ENCODE data around the gene CMTM7. TPM values are rescaled to one million over a fixed set of nuclear protein-coding genes. Genes with fewer than 3 reads are reported as not detected.
"Not testable (repeated sequence)": the region's sequence is repeated elsewhere in the genome, so short reads cannot be mapped to it uniquely, and the experiment has no call there.

CMTM7 gene
- total RNA-seq, 1 experiment from 2014 or later = 131 TPM

DNA sequence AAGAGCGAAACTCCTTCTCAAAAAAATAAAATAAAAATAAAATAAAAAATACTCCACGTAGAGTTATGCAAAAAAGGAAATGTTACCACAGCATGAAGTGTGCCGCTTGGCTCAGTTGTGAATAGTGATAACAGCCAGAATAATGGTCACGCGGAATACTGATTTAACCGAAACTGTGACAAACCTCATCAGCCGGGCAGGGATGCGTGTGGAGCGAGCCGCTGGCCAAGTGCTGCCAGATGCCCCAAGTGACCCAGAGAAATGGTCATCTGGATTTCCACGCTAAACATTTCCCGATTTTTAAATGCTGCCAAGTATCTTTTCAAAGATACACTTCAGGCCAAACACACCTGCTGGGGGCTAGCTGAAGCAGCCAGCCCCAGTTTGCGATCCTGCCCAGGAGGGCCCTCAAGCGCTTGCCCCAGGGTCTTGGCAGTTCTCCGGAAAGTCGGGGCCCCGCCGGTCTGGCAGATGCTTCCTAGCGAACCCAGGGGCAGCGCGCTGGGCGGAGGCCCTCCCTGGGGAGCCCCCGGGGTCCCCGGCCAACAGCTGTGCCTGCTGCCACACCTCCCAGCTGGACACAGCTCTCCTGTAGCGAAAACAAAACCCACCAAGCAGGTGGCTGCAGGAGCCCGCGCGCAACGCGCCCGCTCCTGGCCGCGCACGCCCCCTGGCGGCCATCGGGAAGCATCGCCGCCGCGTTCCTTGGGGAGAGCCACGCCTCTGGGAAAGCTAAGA, 75.8 kb downstream of the CMTM7 start:
- BruUV-seq (replicated peaks) = no TSS peak
- TF ChIP-seq, protein P1, sequence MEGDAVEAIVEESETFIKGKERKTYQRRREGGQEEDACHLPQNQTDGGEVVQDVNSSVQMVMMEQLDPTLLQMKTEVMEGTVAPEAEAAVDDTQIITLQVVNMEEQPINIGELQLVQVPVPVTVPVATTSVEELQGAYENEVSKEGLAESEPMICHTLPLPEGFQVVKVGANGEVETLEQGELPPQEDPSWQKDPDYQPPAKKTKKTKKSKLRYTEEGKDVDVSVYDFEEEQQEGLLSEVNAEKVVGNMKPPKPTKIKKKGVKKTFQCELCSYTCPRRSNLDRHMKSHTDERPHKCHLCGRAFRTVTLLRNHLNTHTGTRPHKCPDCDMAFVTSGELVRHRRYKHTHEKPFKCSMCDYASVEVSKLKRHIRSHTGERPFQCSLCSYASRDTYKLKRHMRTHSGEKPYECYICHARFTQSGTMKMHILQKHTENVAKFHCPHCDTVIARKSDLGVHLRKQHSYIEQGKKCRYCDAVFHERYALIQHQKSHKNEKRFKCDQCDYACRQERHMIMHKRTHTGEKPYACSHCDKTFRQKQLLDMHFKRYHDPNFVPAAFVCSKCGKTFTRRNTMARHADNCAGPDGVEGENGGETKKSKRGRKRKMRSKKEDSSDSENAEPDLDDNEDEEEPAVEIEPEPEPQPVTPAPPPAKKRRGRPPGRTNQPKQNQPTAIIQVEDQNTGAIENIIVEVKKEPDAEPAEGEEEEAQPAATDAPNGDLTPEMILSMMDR (IDR thresholded peaks at IDR 0.05; ENCODE audit: unreplicated experiment) = peak; percentile 97
- intact Hi-C loops (cut with micrococcal nuclease; ENCODE audit: unreplicated experiment) = loop anchor here (1.0 to 10.0 kb wide), 5 partner anchors 45 to 290 kb away; no protein-coding TSS in a partner anchor
- no peak overlapping the region for H3K27ac Mint-ChIP-seq (ENCODE audit: unreplicated experiment)
- peaks cover 61% of the 10 kb centered on the region for H3K36me3 Mint-ChIP-seq (ENCODE audit: insufficient read depth, unreplicated experiment)
- H3K27me3 Mint-ChIP-seq (ENCODE audit: unreplicated experiment) = no peaks in the 10 kb centered on the region
- CTCF ChIA-PET = interaction anchor here (0.8 to 1.3 kb wide), 7 partner anchors 45 to 93 kb away, joined by 3 to 7 read pairs (median 4); partner anchors contain the start of gene CMTM7
- H3K9me3 Mint-ChIP-seq (ENCODE audit: low read depth, unreplicated experiment) = peaks cover 3% of the 10 kb centered on the region
- H3K4me3 Mint-ChIP-seq (ENCODE audit: low read depth, unreplicated experiment) = no peak overlapping the region
- peaks cover 33% of the 10 kb centered on the region for H3K4me1 Mint-ChIP-seq (ENCODE audit: low read depth, unreplicated experiment)
- DNase-seq = peak; percentile 83

DNA sequence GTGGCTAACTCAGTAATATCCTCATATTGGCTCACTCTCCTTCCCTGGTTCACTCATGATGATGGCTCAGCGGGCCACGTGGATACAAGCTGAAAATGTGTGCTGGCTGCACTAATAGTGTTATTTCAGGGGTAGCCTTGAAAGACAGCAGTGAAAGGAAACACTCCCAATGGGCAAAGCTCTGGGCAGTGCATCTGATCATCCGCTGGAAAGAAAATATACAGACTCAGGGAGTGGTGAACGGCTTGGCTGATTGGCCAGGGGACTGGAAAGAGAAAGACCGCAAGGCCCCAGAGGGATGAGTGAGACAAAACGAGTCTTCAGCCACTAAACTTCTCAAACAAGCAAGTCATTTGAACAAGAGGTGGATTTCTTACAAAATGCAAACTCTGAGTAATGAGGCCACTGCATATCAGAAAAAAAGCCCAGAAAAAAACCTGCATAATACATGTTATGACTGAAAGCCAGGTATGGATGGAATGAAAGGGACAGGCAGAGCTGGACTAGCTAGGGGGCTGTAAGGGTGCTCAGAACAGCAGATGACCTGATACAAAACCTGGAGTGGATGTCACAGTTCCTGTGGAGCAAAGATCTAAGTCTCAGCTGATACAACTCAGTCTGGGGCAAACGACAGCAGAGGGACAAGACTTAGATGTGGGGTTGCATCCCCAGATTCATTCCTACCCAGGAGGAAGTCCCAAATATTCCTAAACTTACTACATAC, 77.7 kb downstream of the CMTM7 start:
- Mint-ChIP-seq H3K27me3 (ENCODE audit: unreplicated experiment) (no peaks in the 10 kb centered on the region), H3K4me3 (ENCODE audit: low read depth, unreplicated experiment) (peak overlapping the region; percentile 38), H3K4me1 (ENCODE audit: low read depth, unreplicated experiment) (peaks cover 33% of the 10 kb centered on the region), H3K9me3 (ENCODE audit: low read depth, unreplicated experiment) (peaks cover 3% of the 10 kb centered on the region), H3K36me3 (ENCODE audit: insufficient read depth, unreplicated experiment) (peaks cover 79% of the 10 kb centered on the region), H3K27ac (ENCODE audit: unreplicated experiment) (peak overlapping the region; percentile 68)
- CTCF ChIA-PET = interaction anchor here (0.6 to 1.9 kb wide), 11 partner anchors 16 to 387 kb away, joined by 3 to 8 read pairs (median 3); no protein-coding TSS in a partner anchor
- intact Hi-C loops (cut with micrococcal nuclease; ENCODE audit: unreplicated experiment) = loop anchor here (5.0 to 10.0 kb wide), 3 partner anchors 62 to 292 kb away; no protein-coding TSS in a partner anchor
- TF ChIP-seq, protein P1 (IDR thresholded peaks at IDR 0.05; ENCODE audit: unreplicated experiment) = no peak
- BruUV-seq (replicated peaks) = no TSS peak
- peak; percentile 17 for DNase-seq

DNA sequence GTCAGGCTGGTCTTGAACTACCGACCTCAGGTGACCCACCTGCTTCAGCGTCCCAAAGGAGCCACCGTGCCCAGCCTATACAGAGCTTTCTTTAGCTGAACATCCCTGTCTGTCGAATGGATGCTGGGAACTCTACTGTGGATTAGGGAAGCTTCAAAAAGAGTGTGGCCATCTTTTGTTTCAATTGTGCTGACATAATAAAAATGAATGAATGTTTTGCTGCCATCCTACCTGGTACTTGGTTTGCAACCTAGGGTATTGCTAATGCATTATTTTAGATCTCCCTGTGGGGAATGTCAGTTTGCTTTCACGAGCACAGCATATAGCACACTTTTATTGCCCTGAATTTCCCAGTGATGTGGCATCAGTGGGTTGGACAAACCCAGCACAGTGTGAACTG, 78.7 kb downstream of the CMTM7 start:
- CTCF ChIA-PET = interaction anchor here (0.6 to 1.9 kb wide), 10 partner anchors 15 to 231 kb away, joined by 3 to 8 read pairs (median 3); no protein-coding TSS in a partner anchor
- Mint-ChIP-seq H3K27ac (ENCODE audit: unreplicated experiment) (peak overlapping the region; percentile 68), H3K36me3 (ENCODE audit: insufficient read depth, unreplicated experiment) (peaks cover 81% of the 10 kb centered on the region), H3K9me3 (ENCODE audit: low read depth, unreplicated experiment) (peaks cover 3% of the 10 kb centered on the region), H3K4me1 (ENCODE audit: low read depth, unreplicated experiment) (peaks cover 33% of the 10 kb centered on the region), H3K27me3 (ENCODE audit: unreplicated experiment) (no peaks in the 10 kb centered on the region), H3K4me3 (ENCODE audit: low read depth, unreplicated experiment) (no peak overlapping the region)
- intact Hi-C loops (cut with micrococcal nuclease; ENCODE audit: unreplicated experiment) = no loop called here
- no TSS peak for BruUV-seq (replicated peaks)
- TF ChIP-seq, protein P1 (IDR thresholded peaks at IDR 0.05; ENCODE audit: unreplicated experiment) = no peak
- no peak for DNase-seq

DNA sequence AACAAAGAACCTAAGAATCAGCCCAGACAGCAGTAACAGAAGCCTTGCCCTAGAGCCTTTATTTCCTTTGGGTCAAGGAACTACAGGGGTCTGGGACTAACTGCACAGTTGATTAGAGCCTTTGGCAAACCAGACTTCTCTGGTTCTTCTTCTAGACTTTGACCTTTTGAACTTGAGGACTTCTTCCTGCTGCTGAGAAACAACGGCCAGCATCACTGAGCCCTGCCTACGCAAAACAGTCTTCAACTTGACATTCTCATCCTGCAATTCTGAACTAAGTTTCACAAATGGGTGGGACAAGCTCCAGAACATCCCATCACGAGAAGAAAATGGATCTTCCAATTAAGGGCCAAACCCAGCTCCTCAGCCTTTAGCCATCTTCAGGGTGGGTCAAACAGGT, 79.6 kb downstream of the CMTM7 start:
- no peaks in the 10 kb centered on the region for H3K27me3 Mint-ChIP-seq (ENCODE audit: unreplicated experiment)
- TF ChIP-seq, protein P1 (IDR thresholded peaks at IDR 0.05; ENCODE audit: unreplicated experiment) = no peak
- intact Hi-C loops (cut with micrococcal nuclease; ENCODE audit: unreplicated experiment) = no loop called here
- H3K9me3 Mint-ChIP-seq (ENCODE audit: low read depth, unreplicated experiment) = peaks cover 3% of the 10 kb centered on the region
- H3K4me3 Mint-ChIP-seq (ENCODE audit: low read depth, unreplicated experiment) = no peak overlapping the region
- DNase-seq = no peak
- CTCF ChIA-PET = no interaction called here
- peak overlapping the region; percentile 68 for H3K27ac Mint-ChIP-seq (ENCODE audit: unreplicated experiment)
- peaks cover 72% of the 10 kb centered on the region for H3K36me3 Mint-ChIP-seq (ENCODE audit: insufficient read depth, unreplicated experiment)
- no TSS peak for BruUV-seq (replicated peaks)
- H3K4me1 Mint-ChIP-seq (ENCODE audit: low read depth, unreplicated experiment) = peaks cover 33% of the 10 kb centered on the region

DNA sequence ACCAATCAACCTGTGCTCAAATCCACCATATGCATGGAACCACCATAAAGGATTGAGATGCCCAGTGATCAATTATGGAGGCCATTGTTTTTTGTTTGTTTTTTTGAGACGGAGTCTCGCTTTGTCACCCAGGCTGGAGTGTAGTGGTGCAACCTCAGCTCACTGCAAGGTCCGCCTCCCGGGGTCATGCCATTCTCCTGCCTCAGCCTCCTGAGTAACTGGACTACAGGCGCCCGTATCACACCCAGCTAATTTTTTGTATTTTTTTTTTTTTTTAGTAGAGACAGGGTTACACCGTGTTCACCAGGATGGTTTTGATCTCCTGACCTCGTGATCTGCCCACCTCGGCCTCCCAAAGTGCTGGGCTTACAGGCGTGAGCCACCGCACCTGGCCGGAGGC, 80.5 kb downstream of the CMTM7 start:
- H3K27ac Mint-ChIP-seq (ENCODE audit: unreplicated experiment); intact Hi-C loops (cut with micrococcal nuclease; ENCODE audit: unreplicated experiment); H3K27me3 Mint-ChIP-seq (ENCODE audit: unreplicated experiment); H3K4me3 Mint-ChIP-seq (ENCODE audit: low read depth, unreplicated experiment); H3K9me3 Mint-ChIP-seq (ENCODE audit: low read depth, unreplicated experiment); BruUV-seq (replicated peaks); DNase-seq: not testable (repeated sequence)
- peaks cover 33% of the 10 kb centered on the region for H3K4me1 Mint-ChIP-seq (ENCODE audit: low read depth, unreplicated experiment)
- CTCF ChIA-PET = interaction anchor here (0.7 kb wide), 1 partner anchor 81 kb away, joined by 4 read pairs; the partner anchor contains the start of gene CMTM7
- H3K36me3 Mint-ChIP-seq (ENCODE audit: insufficient read depth, unreplicated experiment) = peaks cover 72% of the 10 kb centered on the region
